ENCODE data around the gene LDLRAD4. TPM values are rescaled to one million over a fixed set of nuclear protein-coding genes. Genes with fewer than 3 reads are reported as not detected.
A peak's percentile ranks its signal among the peaks of the same experiment; 100 is the strongest.

LDLRAD4 gene
- total RNA-seq, 1 donor from 2014 or later = 1.4 TPM

- Mint-ChIP-seq H3K27me3 (ENCODE audit: low read depth) (no peaks in the 10 kb centered on the region), H3K36me3 (ENCODE audit: low read depth) (peaks cover 4% of the 10 kb centered on the region), H3K9me3 (peaks cover 4% of the 10 kb centered on the region), H3K27ac (ENCODE audit: unreplicated experiment) (peak overlapping the region; percentile 44), H3K4me1 (no peaks in the 10 kb centered on the region), H3K4me3 (no peak overlapping the region)
- TF ChIP-seq CTCF (conservative IDR thresholded peaks at IDR 0.05) = no peak
- DNase-seq (ENCODE audit: low read depth, low spot score) = no peak
Observed at GRCh38 chr18:13517369-13517768, 298.8 kb downstream of the LDLRAD4 start.

- Mint-ChIP-seq H3K27me3 (ENCODE audit: low read depth) (no peaks in the 10 kb centered on the region), H3K4me1 (no peaks in the 10 kb centered on the region), H3K9me3 (peaks cover 4% of the 10 kb centered on the region), H3K27ac (ENCODE audit: unreplicated experiment) (no peak overlapping the region), H3K4me3 (no peak overlapping the region), H3K36me3 (ENCODE audit: low read depth) (peaks cover 4% of the 10 kb centered on the region)
- TF ChIP-seq CTCF (conservative IDR thresholded peaks at IDR 0.05) = no peak
- no peak for DNase-seq (ENCODE audit: low read depth, low spot score)
Observed at GRCh38 chr18:13518382-13518781, 299.8 kb downstream of the LDLRAD4 start.

GRCh38 chr18:13520306-13520705 is 301.7 kb downstream of the LDLRAD4 start:
- Mint-ChIP-seq H3K27ac (ENCODE audit: unreplicated experiment) (no peak overlapping the region), H3K4me3 (no peak overlapping the region), H3K36me3 (ENCODE audit: low read depth) (peaks cover 4% of the 10 kb centered on the region), H3K27me3 (ENCODE audit: low read depth) (no peaks in the 10 kb centered on the region), H3K4me1 (no peaks in the 10 kb centered on the region), H3K9me3 (peaks cover 4% of the 10 kb centered on the region)
- no peak for DNase-seq (ENCODE audit: low read depth, low spot score)
- no peak for TF ChIP-seq CTCF (conservative IDR thresholded peaks at IDR 0.05)

GRCh38 chr18:13520741-13521140 is 302.2 kb downstream of the LDLRAD4 start:
- no peak overlapping the region for H3K27ac Mint-ChIP-seq (ENCODE audit: unreplicated experiment)
- no peak for DNase-seq (ENCODE audit: low read depth, low spot score)
- H3K9me3 Mint-ChIP-seq = peaks cover 4% of the 10 kb centered on the region
- TF ChIP-seq CTCF (conservative IDR thresholded peaks at IDR 0.05) = no peak
- H3K4me1 Mint-ChIP-seq = no peaks in the 10 kb centered on the region
- H3K36me3 Mint-ChIP-seq (ENCODE audit: low read depth) = peaks cover 4% of the 10 kb centered on the region
- no peak overlapping the region for H3K4me3 Mint-ChIP-seq
- no peaks in the 10 kb centered on the region for H3K27me3 Mint-ChIP-seq (ENCODE audit: low read depth)

GRCh38 chr18:13521418-13521817 is 302.9 kb downstream of the LDLRAD4 start:
- H3K9me3 Mint-ChIP-seq = peaks cover 4% of the 10 kb centered on the region
- no peaks in the 10 kb centered on the region for H3K4me1 Mint-ChIP-seq
- no peak overlapping the region for H3K27ac Mint-ChIP-seq (ENCODE audit: unreplicated experiment)
- H3K4me3 Mint-ChIP-seq = no peak overlapping the region
- no peak for DNase-seq (ENCODE audit: low read depth, low spot score)
- H3K27me3 Mint-ChIP-seq (ENCODE audit: low read depth) = no peaks in the 10 kb centered on the region
- TF ChIP-seq CTCF (conservative IDR thresholded peaks at IDR 0.05) = no peak
- peaks cover 4% of the 10 kb centered on the region for H3K36me3 Mint-ChIP-seq (ENCODE audit: low read depth)

GRCh38 chr18:13522256-13522655 is 303.7 kb downstream of the LDLRAD4 start:
- Mint-ChIP-seq H3K4me3 (no peak overlapping the region), H3K36me3 (ENCODE audit: low read depth) (peaks cover 4% of the 10 kb centered on the region), H3K27ac (ENCODE audit: unreplicated experiment) (no peak overlapping the region), H3K4me1 (no peaks in the 10 kb centered on the region), H3K9me3 (peaks cover 4% of the 10 kb centered on the region), H3K27me3 (ENCODE audit: low read depth) (no peaks in the 10 kb centered on the region)
- TF ChIP-seq CTCF (conservative IDR thresholded peaks at IDR 0.05) = no peak
- DNase-seq (ENCODE audit: low read depth, low spot score) = no peak

Measured in neural crest cell (in vitro differentiated cells).